SJSA1 (cell line): Measurements from ENCODE around the gene TAF6L. TPM values are rescaled to one million over a fixed set of nuclear protein-coding genes. Genes with fewer than 3 reads are reported as not detected.
"Not testable (repeated sequence)": the region's sequence is repeated elsewhere in the genome, so short reads cannot be mapped to it uniquely, and the experiment has no call there.

Experiments used
- DNase-seq, 2 experiments: peaks; one replicate each; pipeline ENCODE4 v3.0.0-alpha.2; 2015 to 2020; ENCODE audit warnings: low spot score in 2 of 2, low read depth in 1 of 2
- H3K27ac ChIP-seq: fragments of 250-450 bp; sonication (Bioruptor Pico); 2 replicates; pipeline ENCODE4 v1.5.1; 2020; ENCODE audit warnings: mild to moderate bottlenecking, moderate library complexity
- H3K27me3 ChIP-seq: fragments of 250-450 bp; sonication (Bioruptor Pico); replicated peaks from 2 replicates; pipeline ENCODE4 v1.5.1; 2020; ENCODE audit warnings: mild to moderate bottlenecking, moderate library complexity
- H3K36me3 ChIP-seq: fragments of 250-450 bp; sonication (Bioruptor Pico); 2 replicates; pipeline ENCODE4 v1.5.1; 2020; ENCODE audit warnings: mild to moderate bottlenecking
- H3K4me1 ChIP-seq: fragments of 250-450 bp; sonication (Bioruptor Pico); replicated peaks from 2 replicates; pipeline ENCODE4 v1.6.1; 2021; ENCODE audit warnings: mild to moderate bottlenecking
- H3K4me3 ChIP-seq: fragments of 250-450 bp; sonication (Bioruptor Pico); 2 replicates; pipeline ENCODE4 v1.5.1; 2020; ENCODE audit warnings: mild to moderate bottlenecking
- H3K9me3 ChIP-seq: fragments of 250-450 bp; sonication (Bioruptor Pico); replicated peaks from 2 replicates; pipeline ENCODE4 v1.5.1; 2020; ENCODE audit warnings: mild to moderate bottlenecking
- total RNA-seq: library from RNA; depleted of rRNA; stranded (reverse); fragments of >200 nt; shearing (Covaris generic); gene quantifications from 2 replicates; pipeline ENCODE4 v1.2.3, GENCODE V29; 2014

Gene TAF6L
- total RNA-seq, 1 experiment from 2014 or later = 28.9 TPM

DNA sequence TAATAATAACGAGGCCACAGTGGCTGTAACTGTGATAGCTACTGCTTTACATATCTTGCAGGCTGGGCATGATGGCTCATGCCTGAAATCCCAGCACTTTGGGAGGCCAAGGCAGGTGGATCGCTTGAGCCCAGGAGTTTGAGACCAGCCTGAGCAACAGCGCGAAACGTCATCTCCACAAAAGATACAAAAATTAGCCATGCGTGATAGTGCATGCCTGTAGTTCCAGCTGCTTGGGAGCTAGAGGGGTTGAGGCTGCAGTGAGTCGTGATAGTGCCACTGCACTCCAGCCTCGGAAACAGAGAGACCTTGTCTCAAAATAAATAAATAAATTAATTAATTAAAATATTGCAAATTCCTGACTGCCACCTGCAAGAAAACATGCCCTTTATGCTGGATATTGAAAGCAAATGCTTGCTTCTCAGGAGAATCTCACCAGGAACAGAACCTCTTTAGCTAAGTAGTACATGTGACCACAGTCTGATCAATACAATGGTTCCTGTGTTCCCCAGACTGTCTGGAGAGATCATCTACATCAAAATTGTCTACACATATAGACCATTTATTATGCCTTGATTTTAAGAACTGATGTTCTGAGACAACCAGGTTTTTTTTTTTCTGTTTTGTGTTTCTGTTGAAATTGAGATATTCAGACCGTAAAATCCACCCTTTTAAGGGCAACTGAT lies 23.6 kb upstream of the TAF6L start:
- Histone ChIP-seq H3K27me3 (no peaks in the 10 kb centered on the region), H3K4me1 (no peaks in the 10 kb centered on the region), H3K4me3 (no peak overlapping the region), H3K36me3 (peaks cover 24% of the 10 kb centered on the region), H3K9me3 (no peaks in the 10 kb centered on the region), H3K27ac (no peak overlapping the region)
- DNase-seq = no peak

DNA sequence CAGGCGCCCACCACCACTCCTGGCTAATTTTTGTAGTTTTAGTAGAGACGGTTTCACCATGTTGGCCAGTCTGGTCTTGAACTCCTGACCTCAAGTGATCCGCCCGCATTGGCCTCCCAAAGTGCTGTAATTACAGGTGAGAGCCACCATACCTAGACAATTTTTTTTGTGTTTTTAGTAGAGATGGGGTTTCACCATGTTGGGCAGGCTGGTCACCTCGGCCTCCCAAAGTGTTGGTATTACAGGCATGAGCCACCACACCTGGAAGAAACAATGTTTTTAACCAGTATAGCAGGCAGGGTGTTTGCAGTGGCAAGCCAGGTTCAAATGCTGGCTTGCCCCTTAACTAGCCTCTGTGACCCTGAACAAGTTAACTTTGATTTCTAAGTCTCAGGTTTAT lies 21.3 kb upstream of the TAF6L start:
- H3K36me3 ChIP-seq = peaks cover 27% of the 10 kb centered on the region
- H3K27me3 ChIP-seq, DNase-seq, H3K9me3 ChIP-seq, H3K27ac ChIP-seq, H3K4me3 ChIP-seq: not testable (repeated sequence)
- peaks cover 11% of the 10 kb centered on the region for H3K4me1 ChIP-seq

DNA sequence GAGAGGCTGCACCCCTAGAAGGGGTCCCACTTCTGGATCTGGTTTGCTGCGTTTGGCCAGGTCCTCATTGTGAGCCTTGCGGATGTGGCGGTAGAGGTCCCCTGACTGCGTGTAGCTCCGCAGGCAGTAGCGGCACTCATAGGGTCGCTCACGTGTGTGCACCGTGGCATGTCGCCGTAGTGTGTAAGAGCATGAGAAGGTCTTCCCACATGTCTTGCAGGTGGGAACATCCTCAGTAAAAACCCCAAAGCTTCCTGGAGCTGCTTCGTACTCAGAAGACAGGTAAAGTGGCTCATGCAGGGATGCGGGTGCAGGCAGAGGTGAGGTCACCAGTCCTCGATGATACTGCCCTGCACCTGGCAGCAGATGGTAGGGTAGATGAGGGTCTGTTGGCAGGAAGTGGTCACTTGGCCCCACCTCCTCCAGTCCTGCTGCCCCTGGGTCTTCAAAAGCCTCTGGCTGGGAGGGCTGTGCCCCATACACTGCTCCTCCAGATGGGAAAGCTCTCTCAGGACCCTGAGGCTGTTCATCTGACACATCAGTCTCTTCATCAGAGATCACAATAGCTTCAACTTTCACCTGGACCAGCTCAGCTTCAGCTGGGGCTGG lies 18.9 kb upstream of the TAF6L start:
- DNase-seq = no peak
- Histone ChIP-seq H3K4me3 (no peak overlapping the region), H3K27me3 (no peaks in the 10 kb centered on the region), H3K27ac (no peak overlapping the region), H3K4me1 (peaks cover 13% of the 10 kb centered on the region), H3K9me3 (no peaks in the 10 kb centered on the region), H3K36me3 (peaks cover 27% of the 10 kb centered on the region)

DNA sequence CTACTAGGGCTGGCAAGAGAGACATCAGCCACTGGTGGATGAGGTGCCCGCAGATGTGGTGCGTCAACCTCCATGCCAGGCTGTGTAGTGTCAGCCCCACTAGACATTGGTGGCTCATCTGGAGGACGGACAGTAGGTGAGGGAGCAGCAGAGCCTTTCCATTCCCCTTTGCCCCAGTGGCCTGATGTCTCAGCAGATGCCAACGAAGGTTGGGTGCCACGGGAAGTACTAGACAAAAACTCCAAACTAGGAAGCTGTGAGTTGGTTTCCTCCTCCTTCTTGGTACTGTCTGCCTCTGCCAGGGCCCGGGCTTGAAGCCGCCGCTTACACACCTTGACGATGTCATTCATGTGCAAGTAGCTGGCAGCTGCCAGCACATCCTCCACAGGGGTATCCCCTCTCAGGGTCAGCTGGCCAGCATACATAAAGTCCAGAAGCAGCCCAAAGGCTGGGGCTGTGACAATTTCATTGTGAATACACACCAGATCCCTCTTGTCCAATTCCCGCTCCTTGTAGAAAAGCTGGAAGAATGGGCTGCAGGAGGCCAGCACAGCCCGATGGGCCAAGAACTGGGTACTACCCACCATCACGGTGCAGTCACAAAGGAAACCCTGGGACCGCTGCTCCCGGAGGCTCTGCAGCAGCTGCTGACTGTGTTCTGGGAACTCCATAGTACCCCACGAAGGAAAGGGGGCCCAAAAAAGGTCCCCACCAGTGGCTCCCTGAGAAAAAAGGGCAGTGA lies 18.0 kb upstream of the TAF6L start:
- peaks cover 13% of the 10 kb centered on the region for H3K4me1 ChIP-seq
- no peak for DNase-seq
- H3K36me3 ChIP-seq = peaks cover 27% of the 10 kb centered on the region
- H3K27ac ChIP-seq = no peak overlapping the region
- no peaks in the 10 kb centered on the region for H3K9me3 ChIP-seq
- peak overlapping the region; percentile 63 for H3K4me3 ChIP-seq
- H3K27me3 ChIP-seq = no peaks in the 10 kb centered on the region

DNA sequence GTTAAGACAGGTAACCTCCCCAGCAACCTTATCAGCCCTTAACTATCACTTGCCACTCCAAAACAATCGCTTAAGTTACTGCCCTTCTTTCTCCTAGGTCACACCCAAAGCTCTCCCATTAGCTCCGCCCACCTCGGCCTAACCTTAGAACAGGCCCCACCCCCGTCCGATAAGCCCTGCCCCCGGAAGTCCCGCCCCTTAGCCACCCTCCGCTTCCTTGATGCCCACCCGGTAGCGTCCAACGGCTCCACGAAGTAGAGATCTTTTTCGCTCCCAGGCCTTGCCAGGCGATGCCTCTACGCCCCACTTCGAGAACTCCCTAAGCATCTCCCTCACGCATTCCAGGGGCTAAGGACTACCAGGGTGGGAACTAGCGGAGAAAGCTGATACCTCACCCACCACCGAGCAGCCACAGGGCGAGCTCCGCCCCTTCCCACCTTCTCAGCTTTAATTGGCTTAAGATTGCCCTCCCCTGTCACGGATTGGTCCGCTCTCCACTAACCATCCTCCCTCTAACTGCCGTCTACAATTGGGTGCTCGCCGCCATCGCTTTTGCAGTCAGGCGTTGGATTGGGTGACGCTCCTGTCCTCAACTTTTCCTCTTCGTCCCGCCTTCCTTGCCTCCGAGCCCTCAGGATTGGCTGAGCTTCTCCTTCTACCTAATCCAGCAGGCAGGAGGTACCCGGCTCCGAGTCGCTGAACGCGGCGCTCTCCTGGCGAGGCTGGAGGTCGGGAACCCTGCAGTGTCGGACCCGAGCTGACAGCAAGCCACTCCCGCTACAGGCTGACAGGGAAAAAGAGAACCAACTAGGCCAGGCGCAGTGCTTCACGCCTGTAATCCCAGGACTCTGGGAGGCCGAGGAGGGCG lies 17.2 kb upstream of the TAF6L start, which contains the start of gene ZBTB3:
ZBTB3 (minus strand) TSS at position 425 of the 868 bp plus-strand sequence. CDS start 496 bp downstream, outside the sequence.
- Histone ChIP-seq H3K4me3 (peak within 1 kb of the TSS; percentile 63), H3K36me3 (peaks cover 26% of the 10 kb centered on the region), H3K4me1 (peaks cover 13% of the 10 kb centered on the region), H3K27me3 (no peaks in the 10 kb centered on the region), H3K9me3 (no peaks in the 10 kb centered on the region), H3K27ac (peak within 1 kb of the TSS; percentile 74)
- peak; percentile 100 for DNase-seq

DNA sequence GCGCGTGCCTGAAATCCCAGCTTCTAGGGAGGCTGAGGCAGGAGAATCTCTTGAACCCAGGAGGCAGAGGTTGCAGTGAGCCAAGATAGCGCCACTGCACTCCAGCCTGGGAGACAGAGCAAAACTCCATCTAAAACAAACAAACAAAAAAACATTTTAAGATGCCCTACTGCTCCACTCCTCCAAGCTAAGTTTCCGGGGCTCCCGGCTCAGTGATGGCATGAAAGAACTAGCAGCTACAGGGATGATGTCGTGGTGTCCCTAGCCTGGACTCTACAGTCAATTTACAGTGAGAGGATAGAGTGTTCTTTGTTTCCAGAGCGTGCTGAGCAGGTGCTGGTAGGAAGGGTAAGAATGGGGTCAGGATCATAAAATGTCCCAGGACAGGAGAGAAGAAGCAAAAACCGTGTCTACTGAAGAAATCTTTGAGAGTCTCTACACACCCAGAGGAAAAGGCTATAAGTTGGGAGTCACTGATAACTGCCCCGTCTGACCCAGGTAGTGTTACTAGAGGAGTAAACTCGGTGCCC lies 16.0 kb upstream of the TAF6L start:
- H3K4me1 ChIP-seq = peaks cover 13% of the 10 kb centered on the region
- no peak overlapping the region for H3K4me3 ChIP-seq
- peaks cover 18% of the 10 kb centered on the region for H3K36me3 ChIP-seq
- DNase-seq = no peak
- no peak overlapping the region for H3K27ac ChIP-seq
- H3K27me3 ChIP-seq = no peaks in the 10 kb centered on the region
- no peaks in the 10 kb centered on the region for H3K9me3 ChIP-seq

DNA sequence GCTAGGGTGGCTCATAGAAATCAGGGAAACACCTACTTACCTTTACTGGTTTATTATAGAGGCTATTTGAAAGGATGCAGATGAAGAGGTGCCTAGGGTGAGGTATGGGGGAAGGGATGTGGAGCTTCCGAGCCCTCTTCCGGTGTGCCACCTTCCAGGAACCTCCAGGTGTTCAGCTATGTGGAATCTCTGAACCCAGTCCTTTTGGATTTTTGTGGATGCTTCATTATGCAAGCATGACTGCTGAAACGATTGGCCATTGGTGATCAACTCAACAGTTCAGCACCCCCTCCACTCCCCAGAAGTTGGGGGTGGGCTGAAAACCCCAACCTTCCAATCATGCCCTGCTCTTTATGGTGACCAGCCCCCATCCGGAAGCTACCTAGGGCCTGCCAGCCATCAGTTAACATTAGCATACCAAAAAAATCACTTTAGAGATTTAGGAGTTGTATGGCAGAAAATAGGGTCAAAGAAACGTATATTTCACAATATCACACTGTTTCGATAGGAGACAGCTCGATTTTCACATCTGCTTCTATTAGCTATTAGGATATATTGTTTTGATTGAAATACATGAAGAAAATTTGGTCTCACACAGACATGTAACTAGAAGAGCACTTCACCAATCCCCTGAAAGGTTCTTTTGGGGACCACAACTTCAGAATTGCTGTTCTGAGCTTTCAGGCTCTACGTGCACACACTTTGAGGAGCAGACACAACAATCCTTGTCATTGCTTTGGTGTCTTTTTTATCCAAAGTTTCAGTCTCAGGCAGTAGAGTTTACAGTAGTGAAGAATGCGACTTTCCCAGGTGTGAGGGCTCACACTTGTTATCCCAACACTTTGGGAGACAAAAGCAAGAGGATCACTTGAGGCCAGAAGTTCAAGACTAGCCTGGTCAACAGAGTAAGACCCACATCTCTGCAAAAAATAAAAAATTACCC lies 13.1 kb upstream of the TAF6L start:
- H3K36me3 ChIP-seq = peaks cover 13% of the 10 kb centered on the region
- peaks cover 28% of the 10 kb centered on the region for H3K4me1 ChIP-seq
- no peaks in the 10 kb centered on the region for H3K27me3 ChIP-seq
- H3K9me3 ChIP-seq = no peaks in the 10 kb centered on the region
- H3K4me3 ChIP-seq = no peak overlapping the region
- H3K27ac ChIP-seq = no peak overlapping the region
- DNase-seq = no peak

DNA sequence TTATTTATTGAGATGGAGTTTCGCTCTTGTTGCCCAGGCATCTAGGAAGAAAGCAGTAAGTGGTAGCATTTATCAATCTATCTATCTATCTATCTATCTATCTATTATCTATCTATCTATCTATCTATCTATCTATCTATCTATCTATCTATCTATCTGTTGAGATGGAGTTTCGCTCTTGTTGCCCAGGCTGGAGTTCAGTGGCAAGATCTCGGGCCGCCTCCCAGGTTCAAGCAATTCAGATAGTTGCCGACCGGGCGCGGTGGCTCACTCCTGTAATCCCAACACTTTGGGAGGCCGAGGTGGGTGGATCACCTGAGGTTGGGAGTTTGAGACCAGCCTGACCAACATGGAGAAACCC lies 10.3 kb upstream of the TAF6L start:
- H3K9me3 ChIP-seq, H3K27me3 ChIP-seq, DNase-seq: not testable (repeated sequence)
- peak overlapping the region; percentile 15; the same call in 1 of the 2 replicates for H3K27ac ChIP-seq
- peaks cover 15% of the 10 kb centered on the region for H3K4me1 ChIP-seq
- H3K4me3 ChIP-seq = peak overlapping the region; percentile 85
- peaks cover 33% of the 10 kb centered on the region for H3K36me3 ChIP-seq

DNA sequence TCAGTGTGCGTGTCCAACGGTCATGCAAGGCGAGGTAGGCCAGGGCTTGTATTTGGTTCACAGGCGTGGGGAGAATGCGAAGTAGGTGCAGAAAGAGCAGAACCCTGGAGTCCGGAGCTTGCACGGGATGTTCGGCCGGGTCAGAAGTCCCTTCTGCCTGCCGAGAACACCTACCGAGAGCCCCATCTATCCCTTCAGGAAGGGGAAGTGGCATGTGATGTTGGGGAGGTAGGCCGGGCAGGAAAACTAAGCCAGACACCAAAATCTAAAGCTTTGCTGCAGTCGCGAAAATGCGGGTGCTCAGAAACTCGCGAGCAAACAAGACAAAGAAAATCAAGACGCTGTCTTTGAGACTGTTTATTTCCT lies 435 bp upstream of the TAF6L start:
- Histone ChIP-seq H3K27ac (peak overlapping the region; percentile 70), H3K36me3 (peaks cover 40% of the 10 kb centered on the region)
- no peak for DNase-seq

DNA sequence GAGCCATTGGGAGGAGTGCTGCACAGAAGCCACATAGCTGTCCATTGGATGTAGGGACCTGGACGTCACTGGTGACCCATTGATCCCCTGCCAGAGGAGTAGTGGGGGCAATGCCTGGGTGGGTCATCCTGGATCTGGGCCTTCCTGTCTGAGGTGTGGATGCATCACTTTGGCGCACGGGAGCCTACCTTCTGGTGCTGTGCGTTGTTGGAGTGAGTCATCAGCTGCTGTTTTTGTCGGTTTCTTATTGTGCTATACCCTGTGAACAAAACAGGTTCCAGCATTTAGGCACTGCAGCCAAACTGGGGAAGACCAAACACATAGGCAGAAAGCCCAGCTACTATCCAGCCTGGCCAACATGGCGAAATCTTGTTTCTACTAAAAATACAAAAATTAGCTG lies 3.2 kb downstream of the TAF6L start:
- peaks cover 15% of the 10 kb centered on the region for H3K4me1 ChIP-seq
- no peak for DNase-seq

More for the DNA sequence above, 435 bp upstream of the TAF6L start:
- Histone ChIP-seq H3K4me1 (peaks cover 15% of the 10 kb centered on the region), H3K4me3 (peak overlapping the region; percentile 62), H3K9me3 (no peaks in the 10 kb centered on the region), H3K27me3 (no peaks in the 10 kb centered on the region)

DNA sequence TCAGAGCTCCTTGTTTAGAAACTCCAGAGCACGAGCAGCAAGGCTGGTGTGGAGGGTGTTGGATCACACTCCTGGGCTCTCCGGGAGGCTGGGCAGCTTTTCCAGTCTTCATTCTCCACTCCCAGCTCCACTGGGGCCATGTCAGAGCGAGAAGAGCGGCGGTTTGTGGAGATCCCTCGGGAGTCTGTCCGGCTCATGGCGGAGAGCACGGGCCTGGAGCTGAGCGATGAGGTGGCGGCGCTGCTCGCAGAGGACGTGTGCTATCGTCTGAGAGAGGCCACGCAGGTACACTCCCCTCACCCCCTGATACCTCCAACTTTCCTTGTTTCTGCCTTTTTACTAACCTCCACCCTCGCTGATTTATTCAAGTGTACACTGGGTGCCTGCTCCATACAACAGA lies 4.5 kb downstream of the TAF6L start:
- Histone ChIP-seq H3K4me1 (peaks cover 10% of the 10 kb centered on the region), H3K27ac (no peak overlapping the region), H3K9me3 (no peaks in the 10 kb centered on the region), H3K27me3 (no peaks in the 10 kb centered on the region), H3K4me3 (no peak overlapping the region), H3K36me3 (peaks cover 66% of the 10 kb centered on the region)
- DNase-seq = no peak

More for the DNA sequence above, 3.2 kb downstream of the TAF6L start:
- H3K36me3 ChIP-seq = peaks cover 56% of the 10 kb centered on the region
- H3K9me3 ChIP-seq = no peaks in the 10 kb centered on the region
- H3K27ac ChIP-seq = no peak overlapping the region
- no peak overlapping the region for H3K4me3 ChIP-seq
- no peaks in the 10 kb centered on the region for H3K27me3 ChIP-seq

DNA sequence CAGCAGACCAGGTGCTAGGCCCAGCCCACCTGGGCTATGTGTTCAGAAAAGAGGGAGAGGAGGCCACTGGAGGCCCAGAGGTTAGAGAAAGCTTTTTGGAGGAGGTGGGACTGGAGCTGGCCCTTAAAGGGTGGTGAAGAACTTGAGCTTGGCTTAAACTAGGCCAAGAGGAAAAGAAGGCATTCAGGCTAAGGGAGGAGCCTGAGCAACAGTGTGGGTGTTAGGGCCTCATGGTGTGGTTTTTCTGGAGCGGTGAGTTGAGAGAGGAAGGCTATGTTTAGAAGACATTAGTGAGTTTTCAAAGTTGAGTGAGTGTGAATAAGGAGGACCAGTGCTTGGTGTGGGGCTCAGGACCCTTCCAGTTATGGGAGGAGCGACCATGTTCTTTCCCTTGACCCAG lies 6.2 kb downstream of the TAF6L start:
- H3K4me3 ChIP-seq = no peak overlapping the region
- H3K27me3 ChIP-seq = no peaks in the 10 kb centered on the region

More for the DNA sequence above, 6.2 kb downstream of the TAF6L start:
- Histone ChIP-seq H3K9me3 (no peaks in the 10 kb centered on the region), H3K27ac (no peak overlapping the region), H3K4me1 (no peaks in the 10 kb centered on the region), H3K36me3 (peaks cover 72% of the 10 kb centered on the region)
- no peak for DNase-seq
